Embryonic facial prominence (tissue), 1 donor: ENCODE data around the gene PARD3.

ENCODE experiments used
- DNase-seq: peaks from one replicate; pipeline ENCODE4 v3.0.0-alpha.2; 2016; ENCODE audit errors: extremely low spot score

The PARD3 gene

DNA sequence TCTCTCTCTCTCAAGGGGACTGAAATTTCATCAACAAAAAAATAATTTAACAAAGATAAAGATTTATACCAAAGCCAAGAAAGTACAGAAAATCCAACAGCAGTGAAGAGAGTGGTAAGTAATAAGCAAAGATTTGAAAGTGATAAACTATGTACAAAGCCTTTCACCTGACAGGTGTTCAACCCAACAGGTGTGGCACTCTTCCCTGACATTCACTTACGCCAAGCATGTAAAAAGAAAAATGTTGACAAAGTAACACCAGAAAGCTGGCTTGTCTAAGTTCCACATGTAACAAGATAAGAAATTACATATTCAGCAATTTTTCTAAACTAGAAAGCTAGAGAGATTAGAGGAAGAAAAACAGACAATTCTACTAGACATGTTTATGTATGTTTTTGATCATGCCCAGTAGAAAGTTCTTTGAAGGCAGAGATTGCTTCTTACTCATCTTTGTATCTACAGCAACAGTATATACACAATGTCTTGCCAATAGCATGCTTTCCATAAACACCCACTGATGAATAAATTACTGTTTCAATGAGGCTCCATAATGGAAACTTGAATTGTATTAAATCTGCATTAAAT, 468.5 kb downstream of the PARD3 start:
- DNase-seq = no peak

DNA sequence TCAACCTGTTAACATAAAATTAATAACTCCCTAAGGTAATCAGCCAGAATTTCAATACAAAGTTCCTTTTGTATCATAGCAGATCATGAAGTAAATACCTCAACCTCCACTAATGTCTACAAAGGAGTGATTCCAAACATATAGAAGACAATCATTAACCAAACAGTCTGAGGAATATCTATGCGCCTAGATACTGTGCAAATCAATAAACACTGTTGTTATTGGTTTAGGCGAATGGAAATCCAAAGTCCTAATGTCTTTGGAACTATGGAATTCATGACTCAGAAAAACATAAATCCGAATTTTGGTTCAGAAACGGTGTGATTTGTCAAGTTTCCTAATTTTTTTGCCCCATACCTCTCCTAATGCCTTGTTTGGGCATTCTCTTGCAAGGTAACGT, 469.7 kb downstream of the PARD3 start:
- no peak for DNase-seq

- DNase-seq = no peak
Observed at GRCh38 chr10:34343764-34344163, 471.3 kb downstream of the PARD3 start.

DNA sequence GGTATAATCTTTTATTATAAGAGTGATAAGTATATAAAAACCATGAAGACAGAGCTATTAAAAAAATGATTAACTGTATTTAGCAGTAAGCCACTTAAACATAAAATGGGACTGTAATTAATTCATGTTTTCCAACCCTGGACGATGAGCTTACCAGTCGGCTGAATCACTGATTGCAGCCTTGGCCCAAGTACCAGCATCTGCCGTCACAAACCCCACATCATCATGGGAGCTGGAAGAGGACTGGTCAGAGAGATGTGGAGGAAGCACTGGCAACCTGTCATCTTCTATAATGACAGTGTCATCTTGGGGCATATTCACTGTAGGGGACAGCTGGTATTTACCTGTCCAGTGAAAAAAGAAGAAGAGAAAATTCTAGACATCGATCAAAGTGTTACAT, 473.6 kb downstream of the PARD3 start:
- no peak for DNase-seq

GRCh38 chr10:34340934-34341333, 474.2 kb downstream of the PARD3 start:
- no peak for DNase-seq

DNA sequence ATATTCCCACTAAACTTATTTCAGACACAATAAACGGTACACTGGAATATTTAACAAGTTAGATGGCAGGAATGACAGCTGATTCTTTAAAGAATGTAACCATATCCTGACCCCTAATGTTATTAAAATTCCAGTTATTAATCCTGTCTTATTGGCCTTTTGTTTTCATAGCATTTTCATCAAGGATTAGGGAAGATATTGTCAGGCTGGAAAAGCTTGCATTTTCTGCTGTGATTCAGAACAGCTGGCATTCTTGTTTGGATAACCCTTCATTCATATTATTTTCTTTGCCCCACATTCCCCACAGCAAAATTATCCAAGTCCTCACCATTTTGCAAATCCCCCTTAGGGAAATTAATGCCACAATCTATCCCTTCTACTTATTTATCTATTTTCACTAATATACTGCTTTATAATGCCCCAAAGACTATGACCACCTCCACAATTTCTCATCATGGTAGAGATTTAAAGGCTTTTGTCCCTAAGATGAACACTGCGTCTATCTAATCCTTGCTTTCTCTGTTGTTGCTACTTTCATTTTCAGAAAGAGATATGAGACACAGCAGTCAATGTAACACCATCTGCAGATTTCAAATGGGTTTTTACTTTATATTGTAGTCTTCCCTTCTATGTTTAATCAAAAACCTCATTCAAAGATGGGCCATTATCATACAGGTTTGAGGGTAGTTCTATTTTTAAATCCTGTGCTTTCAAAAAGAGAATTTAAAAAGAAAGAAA, 475.1 kb downstream of the PARD3 start:
- no peak for DNase-seq

GRCh38 chr10:34337917-34338316, 477.2 kb downstream of the PARD3 start:
- DNase-seq = no peak

DNA sequence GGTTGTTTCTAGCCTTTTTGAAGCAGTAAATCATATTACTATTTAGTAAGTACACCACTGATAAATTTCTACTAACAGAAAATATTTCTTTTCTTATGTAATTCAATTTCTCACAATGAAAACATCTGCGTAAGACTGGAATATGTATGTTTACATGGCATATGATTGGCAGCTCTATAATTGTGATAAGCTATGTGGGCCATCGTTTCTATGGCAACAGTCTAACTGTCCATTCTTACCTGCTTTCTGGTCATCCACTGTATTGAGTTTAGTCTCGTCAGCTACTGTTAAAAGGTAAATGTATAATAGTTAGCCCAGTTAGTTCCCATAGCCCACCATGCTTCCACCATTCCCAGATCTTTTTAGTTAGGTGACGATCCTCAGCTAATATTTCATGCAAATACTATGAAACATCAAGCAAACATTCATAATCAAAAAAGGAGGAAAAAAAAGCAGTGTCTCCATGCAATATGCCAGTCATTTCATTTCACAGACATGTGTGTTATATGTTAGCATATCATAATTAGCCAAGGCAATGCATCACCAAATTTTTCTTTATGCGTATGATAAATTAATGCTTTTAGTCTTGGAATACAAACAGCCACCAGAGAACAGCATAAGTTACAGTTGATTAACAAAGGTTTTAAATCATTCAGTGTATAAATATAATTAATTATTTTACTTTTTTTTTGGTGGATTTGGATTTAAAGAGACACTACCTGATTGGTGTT, 479.0 kb downstream of the PARD3 start:
- no peak for DNase-seq

DNA sequence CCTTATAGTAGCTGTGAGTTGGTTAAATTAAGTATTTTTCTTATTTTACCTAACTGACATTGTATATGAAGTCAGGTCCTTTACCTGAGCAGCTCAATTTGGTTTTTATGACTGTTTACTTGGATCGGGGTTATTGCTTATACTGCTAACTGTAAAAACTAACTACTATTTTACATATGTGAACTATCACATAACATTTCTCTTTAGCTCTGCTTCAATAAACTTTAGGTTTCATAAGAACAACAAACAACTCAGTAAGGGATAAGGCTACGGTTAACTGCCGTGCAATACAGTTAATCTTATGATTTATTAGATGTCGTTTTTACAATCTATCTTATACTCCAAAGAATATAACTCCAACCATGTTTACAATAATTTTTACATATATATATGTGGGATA, 480.2 kb downstream of the PARD3 start:
- DNase-seq = no peak

GRCh38 chr10:34333513-34333912, 481.6 kb downstream of the PARD3 start:
- DNase-seq = no peak

- DNase-seq = no peak
Observed at GRCh38 chr10:34327184-34327583, 487.9 kb downstream of the PARD3 start.

- DNase-seq = no peak
Observed at GRCh38 chr10:34323192-34323591, 491.9 kb downstream of the PARD3 start.

- no peak for DNase-seq
Observed at GRCh38 chr10:34320265-34320664, 494.8 kb downstream of the PARD3 start.

DNA sequence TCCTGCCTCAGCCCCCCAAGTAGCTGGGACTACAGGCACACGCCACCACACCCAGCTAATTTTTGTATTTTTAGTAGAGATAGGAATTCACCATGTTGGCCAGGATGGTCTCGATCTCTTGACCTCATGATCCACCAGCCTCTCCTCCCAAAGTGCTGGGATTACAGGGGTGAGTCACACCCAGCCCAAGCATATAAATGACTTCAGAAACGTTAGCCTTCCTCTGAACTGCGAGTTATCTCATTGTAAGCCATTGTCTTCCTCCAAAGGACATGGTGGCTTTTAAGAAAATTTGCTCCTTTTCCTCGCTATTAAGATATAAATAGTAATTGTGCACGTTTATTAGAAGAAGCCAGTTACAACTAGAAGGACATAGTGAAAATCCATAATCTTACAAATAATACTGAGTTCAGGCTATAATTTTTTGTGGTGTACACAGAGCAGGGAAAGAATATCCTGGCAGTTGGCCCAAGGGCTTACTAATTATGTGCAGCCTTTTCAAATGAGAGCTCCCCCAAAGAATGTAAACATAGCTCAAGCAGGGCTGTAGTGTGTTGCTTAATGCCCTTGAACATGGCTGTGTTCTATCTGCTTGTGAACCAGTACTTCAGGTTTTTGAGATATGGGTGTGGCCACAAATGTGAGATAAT, 495.8 kb downstream of the PARD3 start:
- peak; percentile 54 for DNase-seq

DNA sequence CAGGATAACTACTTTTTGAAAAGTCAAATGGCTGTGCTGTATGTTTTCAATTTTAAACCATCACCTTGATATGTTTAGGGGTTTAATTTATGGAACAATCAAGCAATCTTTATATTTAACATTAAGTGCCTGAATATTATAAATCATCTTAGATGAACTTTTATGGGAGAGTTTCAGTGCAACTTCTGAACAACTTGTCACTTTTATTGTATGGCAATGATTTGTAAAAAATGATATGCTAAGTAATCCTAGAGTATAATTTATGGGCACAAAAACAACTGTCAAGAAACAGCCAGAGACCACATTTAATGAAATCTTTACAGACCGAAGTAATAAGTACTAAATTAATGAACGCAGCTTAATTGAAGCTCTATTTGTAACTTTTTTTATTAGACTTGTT, 498.9 kb downstream of the PARD3 start:
- DNase-seq = no peak

GRCh38 chr10:34314457-34314856, 500.6 kb downstream of the PARD3 start:
- DNase-seq = no peak

- DNase-seq = no peak
Observed at GRCh38 chr10:34313888-34314287, 501.2 kb downstream of the PARD3 start.

GRCh38 chr10:34313353-34313752, 501.7 kb downstream of the PARD3 start:
- no peak for DNase-seq

DNA sequence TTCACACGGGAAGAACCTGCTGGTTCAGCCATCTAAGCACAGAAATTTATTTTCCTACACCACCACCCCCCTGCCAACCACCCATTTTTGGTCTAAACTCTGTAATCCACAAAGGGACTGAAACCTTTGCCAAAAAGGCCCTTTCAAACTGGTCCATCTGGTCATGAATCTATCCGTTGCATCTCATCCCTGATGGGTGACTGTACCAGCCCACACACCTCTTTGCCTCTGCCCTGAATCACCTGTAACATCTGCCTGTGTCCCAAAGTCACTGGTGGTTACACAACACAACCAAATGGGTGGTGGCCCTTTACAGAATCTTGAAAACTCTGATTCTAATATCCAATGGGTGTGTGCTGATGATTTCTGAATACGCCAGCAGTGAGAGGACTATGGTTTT, 503.4 kb downstream of the PARD3 start:
- no peak for DNase-seq

DNA sequence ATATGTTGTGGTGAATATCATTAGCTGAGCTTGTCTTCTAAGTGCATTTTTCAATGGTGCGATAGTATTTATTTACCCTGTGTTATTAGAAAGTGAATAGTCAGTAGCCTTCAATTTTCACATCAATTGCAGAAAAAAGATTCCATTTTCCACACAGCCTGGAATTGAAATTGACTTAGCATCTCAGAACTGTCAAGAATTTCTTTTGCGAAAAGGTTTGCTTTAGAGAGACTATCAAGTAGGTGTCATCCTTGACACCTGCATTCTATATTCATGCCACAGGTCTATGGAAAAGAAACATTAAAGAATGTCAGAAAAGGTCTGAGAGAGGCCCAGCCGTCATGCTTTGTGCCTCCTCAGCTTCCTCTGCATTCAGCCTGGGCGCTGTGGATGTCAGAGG, 504.9 kb downstream of the PARD3 start:
- no peak for DNase-seq

- peak; percentile 14 for DNase-seq
Observed at GRCh38 chr10:34305189-34305588, 509.9 kb downstream of the PARD3 start.

- DNase-seq = no peak
Observed at GRCh38 chr10:34303022-34303421, 512.1 kb downstream of the PARD3 start.
